Prostate gland (tissue), 2 donors: ENCODE measurements around the gene SNX10.

Experiments used
- POLR2A ChIP-seq: fragments of 450-650 bp; IDR thresholded peaks from one replicate; pipeline ENCODE4 v1.6.1; 2016; ENCODE audit warnings: antibody characterized with exemption, mild to moderate bottlenecking
- TF ChIP-seq, protein P1 (sequence below), 4 experiments: fragments of 200-600 bp in 2 of 4; fragments of 450-650 bp in 2 of 4; sonication (generic) in 2 of 4; IDR thresholded peaks; 1 replicate in 3 of 4; 2 replicates in 1 of 4; pipeline ENCODE4 v1.5.1; 2016 to 2019; ENCODE audit warnings: antibody characterized with exemption in 4 of 4, mild to moderate bottlenecking in 2 of 4, moderate library complexity in 2 of 4

- TF ChIP-seq, protein P1, sequence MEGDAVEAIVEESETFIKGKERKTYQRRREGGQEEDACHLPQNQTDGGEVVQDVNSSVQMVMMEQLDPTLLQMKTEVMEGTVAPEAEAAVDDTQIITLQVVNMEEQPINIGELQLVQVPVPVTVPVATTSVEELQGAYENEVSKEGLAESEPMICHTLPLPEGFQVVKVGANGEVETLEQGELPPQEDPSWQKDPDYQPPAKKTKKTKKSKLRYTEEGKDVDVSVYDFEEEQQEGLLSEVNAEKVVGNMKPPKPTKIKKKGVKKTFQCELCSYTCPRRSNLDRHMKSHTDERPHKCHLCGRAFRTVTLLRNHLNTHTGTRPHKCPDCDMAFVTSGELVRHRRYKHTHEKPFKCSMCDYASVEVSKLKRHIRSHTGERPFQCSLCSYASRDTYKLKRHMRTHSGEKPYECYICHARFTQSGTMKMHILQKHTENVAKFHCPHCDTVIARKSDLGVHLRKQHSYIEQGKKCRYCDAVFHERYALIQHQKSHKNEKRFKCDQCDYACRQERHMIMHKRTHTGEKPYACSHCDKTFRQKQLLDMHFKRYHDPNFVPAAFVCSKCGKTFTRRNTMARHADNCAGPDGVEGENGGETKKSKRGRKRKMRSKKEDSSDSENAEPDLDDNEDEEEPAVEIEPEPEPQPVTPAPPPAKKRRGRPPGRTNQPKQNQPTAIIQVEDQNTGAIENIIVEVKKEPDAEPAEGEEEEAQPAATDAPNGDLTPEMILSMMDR (IDR thresholded peaks at IDR 0.05), result no peak
- no peak for TF ChIP-seq POLR2A
Observed at GRCh38 chr7:26309089-26309488, 17.4 kb downstream of the SNX10 start.
